Left lung (tissue), 10 donors: ENCODE data around the gene IL18BP. TPM values are rescaled to one million over a fixed set of nuclear protein-coding genes. Genes with fewer than 3 reads are reported as not detected.

ENCODE experiments used
- ATAC-seq: fragments of 200-7000 bp; cut with Tn5 transposase; one replicate; pipeline ENCODE4 v1.9.1; 2020; ENCODE audit warnings: moderate library complexity
- DNase-seq, 4 donors: peaks; one replicate each; pipeline ENCODE4 v3.0.0-alpha.2; 2013 to 2020
- H3K27ac ChIP-seq, 2 donors: fragments of 200-600 bp; sonication (generic) in 1 of 2; one replicate each; pipeline versions ENCODE4 v1.5.0 to v1.8.0; 2020 to 2021
- H3K27me3 ChIP-seq, 2 donors: fragments of 200-600 bp; sonication (generic) in 1 of 2; one replicate each; pipeline versions ENCODE4 v1.5.0 to v1.8.0; 2020 to 2021
- H3K36me3 ChIP-seq, 2 donors: fragments of 200-600 bp; sonication (generic) in 1 of 2; one replicate each; pipeline versions ENCODE4 v1.5.0 to v1.8.0; 2020 to 2021
- H3K4me1 ChIP-seq, 2 donors: fragments of 200-600 bp; one replicate each; pipeline ENCODE4 v1.8.0; 2021
- H3K4me3 ChIP-seq, 2 donors: fragments of 200-600 bp; sonication (generic) in 1 of 2; one replicate each; pipeline versions ENCODE4 v1.5.0 to v1.8.0; 2020 to 2021; ENCODE audit warnings: mild to moderate bottlenecking in 1 of 2
- H3K9me3 ChIP-seq, 2 donors: fragments of 200-600 bp; sonication (generic) in 1 of 2; one replicate each; pipeline versions ENCODE4 v1.5.0 to v1.8.0; 2020 to 2021
- CTCF ChIP-seq, 2 donors: fragments of 200-600 bp; sonication (generic) in 1 of 2; IDR thresholded peaks; one replicate each; pipeline versions ENCODE4 v1.5.0 to v1.8.0; 2021; ENCODE audit warnings: antibody characterized with exemption in 2 of 2
- intact Hi-C, 2 donors: fragments of 100-400 bp; cut with DNase I; formaldehyde crosslinking; loops; one replicate each; pipeline versions ENCODE4 v1.11.2 to v1.14.2; 2022
- polyA plus RNA-seq, 6 donors: library from polyadenylated mRNA; unstranded; fragments of 120-200 nt; gene quantifications; one replicate each; pipeline ENCODE4 v1.2.1, GENCODE V29; 2013; ENCODE audit not compliant: insufficient read length in 6 of 6
- total RNA-seq, 2 donors: library from RNA; stranded (reverse); fragmentation: NEBNext Ultra II Directional; extraction: Animal tissue kit (Norgen Biotek cat#: 25700); gene quantifications; one replicate each; pipeline ENCODE4 v1.2.1, GENCODE V29; 2021
- donor health status: DM: no; HTN: yes; CAD: no.
- donor health status: DM: no; HTN: no; CAD: no.

IL18BP gene
- total and polyA plus RNA-seq, 8 donors, result 8.9 to 20.1 (median 11.6) TPM

- H3K27me3 ChIP-seq, result no peaks in the 10 kb centered on the region
- DNase-seq, result no peak
- H3K9me3 ChIP-seq, result no peaks in the 10 kb centered on the region
- no peak overlapping the region for H3K4me3 ChIP-seq
- H3K27ac ChIP-seq, result no peak overlapping the region
- peaks cover 0 to 33% of the 10 kb centered on the region in 2 donors for H3K36me3 ChIP-seq
- intact Hi-C loops, result no loop called here
- no peak for ATAC-seq
- H3K4me1 ChIP-seq, result no peaks in the 10 kb centered on the region
- no peak for TF ChIP-seq CTCF (IDR thresholded peaks at IDR 0.05)
Observed at GRCh38 chr11:71977090-71977489, 21.6 kb upstream of the IL18BP start.

GRCh38 chr11:71977743-71978418 lies 20.8 kb upstream of the IL18BP start:
- intact Hi-C loops, result no loop called here
- ATAC-seq, result peak; percentile 86

GRCh38 chr11:71979094-71979493 lies 19.6 kb upstream of the IL18BP start:
- H3K27me3 ChIP-seq, result no peaks in the 10 kb centered on the region
- DNase-seq (no peak), ATAC-seq (no peak)
- H3K36me3 ChIP-seq, result peaks cover 0 to 32% of the 10 kb centered on the region in 2 donors
- H3K4me3 ChIP-seq, result no peak overlapping the region
- H3K9me3 ChIP-seq, result no peaks in the 10 kb centered on the region
- no peak for TF ChIP-seq CTCF (IDR thresholded peaks at IDR 0.05)
- intact Hi-C loops, result no loop called here
- no peak overlapping the region for H3K27ac ChIP-seq
- H3K4me1 ChIP-seq, result no peaks in the 10 kb centered on the region

More at GRCh38 chr11:71977743-71978418, 20.8 kb upstream of the IL18BP start:
- peak in 2 of 4 donors; percentile 49 to 55 for DNase-seq
- Histone ChIP-seq H3K4me1 (no peaks in the 10 kb centered on the region), H3K9me3 (no peaks in the 10 kb centered on the region), H3K27me3 (no peaks in the 10 kb centered on the region), H3K27ac (no peak overlapping the region), H3K36me3 (peaks cover 0 to 29% of the 10 kb centered on the region in 2 donors), H3K4me3 (no peak overlapping the region)
- peak; percentile 67 to 68 for TF ChIP-seq CTCF (IDR thresholded peaks at IDR 0.05)

- intact Hi-C loops, result no loop called here
- peak in 1 of 4 donors; percentile 27 for DNase-seq
- no peak for ATAC-seq
- peaks cover 0 to 33% of the 10 kb centered on the region in 2 donors for H3K36me3 ChIP-seq
- H3K4me3 ChIP-seq, result no peak overlapping the region
- no peak overlapping the region for H3K27ac ChIP-seq
- H3K4me1 ChIP-seq, result no peaks in the 10 kb centered on the region
- no peaks in the 10 kb centered on the region for H3K9me3 ChIP-seq
- no peaks in the 10 kb centered on the region for H3K27me3 ChIP-seq
- no peak for TF ChIP-seq CTCF (IDR thresholded peaks at IDR 0.05)
Observed at GRCh38 chr11:71979602-71980001, 19.1 kb upstream of the IL18BP start.

GRCh38 chr11:71986131-71986530 lies 12.6 kb upstream of the IL18BP start:
- Histone ChIP-seq H3K4me1 (peaks cover 0 to 4% of the 10 kb centered on the region in 2 donors), H3K4me3 (no peak overlapping the region), H3K36me3 (peaks cover 0 to 18% of the 10 kb centered on the region in 2 donors), H3K27me3 (no peaks in the 10 kb centered on the region), H3K27ac (no peak overlapping the region), H3K9me3 (no peaks in the 10 kb centered on the region)
- DNase-seq (no peak), ATAC-seq (peak; percentile 22)
- intact Hi-C loops, result no loop called here
- no peak for TF ChIP-seq CTCF (IDR thresholded peaks at IDR 0.05)
